NCI-H774 (cell line): ENCODE measurements around the gene CHRFAM7A.
"Not testable (repeated sequence)": the region's sequence is repeated elsewhere in the genome, so short reads cannot be mapped to it uniquely, and the experiment has no call there.

Experiments used
- DNase-seq: peaks from one replicate; lab custom pipeline; 2025; lab: John Stamatoyannopoulos, UW

Gene CHRFAM7A

GRCh38 chr15:30321063-30321462 lies 72.3 kb downstream of the CHRFAM7A start:
- DNase-seq = not testable (repeated sequence)

GRCh38 chr15:30315704-30316103 lies 77.6 kb downstream of the CHRFAM7A start:
- not testable (repeated sequence) for DNase-seq

- not testable (repeated sequence) for DNase-seq
These were observed 82.8 kb downstream of the CHRFAM7A start for GRCh38 chr15:30310575-30310974.
